GM19438 (cell line): ENCODE data around the gene MTNR1A.

Experiments used
- ATAC-seq: cut with Tn5 transposase; IDR thresholded peaks from one replicate; pipeline ENCODE4 v1.9.1; 2021; ENCODE audit warnings: low read depth; ENCODE audit not compliant: unreplicated experiment

MTNR1A gene

DNA sequence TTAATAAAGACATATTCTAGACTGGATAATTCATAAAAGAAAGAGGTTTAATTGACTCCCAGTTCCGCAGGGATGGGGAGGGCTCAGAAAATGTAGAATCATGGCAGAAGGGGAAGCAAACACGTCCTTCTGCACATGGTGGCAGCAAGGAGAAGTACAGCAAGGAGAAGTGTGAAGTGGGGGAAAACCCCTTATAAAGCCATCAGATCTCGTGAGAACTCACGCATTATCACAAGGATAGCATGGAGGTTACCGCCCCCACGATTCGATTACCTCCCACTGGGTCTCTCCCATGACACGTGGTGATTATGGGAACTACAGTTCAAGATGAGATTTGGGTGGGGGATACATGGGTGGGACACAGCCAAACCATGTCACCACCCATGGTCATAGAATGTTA lies 58.3 kb downstream of the MTNR1A start:
- ATAC-seq: no peak

DNA sequence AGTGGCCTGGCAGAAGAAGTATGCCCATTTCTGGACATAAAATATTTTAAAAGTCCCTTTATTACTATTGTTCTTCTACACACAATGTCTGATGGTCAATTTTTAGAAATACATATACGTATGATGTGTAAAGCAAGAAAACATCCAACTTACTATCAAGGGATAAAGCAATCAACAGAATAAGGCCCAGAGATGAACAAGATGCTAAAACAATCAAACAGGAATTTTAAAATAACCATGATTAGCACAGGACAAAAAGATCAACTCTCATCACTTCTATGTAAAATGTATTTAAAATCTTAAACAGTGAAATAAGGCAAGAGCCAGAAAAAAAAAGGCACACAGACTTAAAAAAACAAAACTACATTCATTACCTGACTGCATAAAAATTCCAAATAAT lies 60.9 kb downstream of the MTNR1A start:
- no peak for ATAC-seq

DNA sequence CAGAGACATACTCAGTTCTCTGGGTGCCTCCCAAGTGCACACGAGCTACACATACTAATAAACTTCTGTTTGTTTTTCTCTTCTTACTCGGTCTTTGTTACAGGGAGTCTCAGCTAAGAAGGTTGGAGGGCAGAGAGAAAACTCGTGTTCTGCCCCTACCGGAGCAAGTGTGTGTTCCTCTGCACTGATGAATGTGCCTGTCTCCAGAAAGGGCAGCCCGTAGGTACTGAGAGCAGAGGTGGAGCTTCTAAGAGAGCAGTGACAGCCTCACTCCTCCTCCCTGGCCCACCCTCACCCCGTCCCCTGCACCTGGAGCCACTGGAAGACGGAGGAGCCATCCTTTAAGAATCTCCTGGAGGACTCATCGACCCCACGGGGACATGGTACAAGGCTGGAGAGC lies 67.6 kb downstream of the MTNR1A start:
- ATAC-seq: no peak

GRCh38 chr4:186486172-186486571 lies 69.2 kb downstream of the MTNR1A start:
- ATAC-seq: no peak

GRCh38 chr4:186485561-186486062 lies 69.8 kb downstream of the MTNR1A start:
- no peak for ATAC-seq

GRCh38 chr4:186485150-186485549 lies 70.2 kb downstream of the MTNR1A start:
- ATAC-seq: no peak

GRCh38 chr4:186483656-186484055 lies 71.7 kb downstream of the MTNR1A start:
- ATAC-seq: no peak
